B cell (primary cell): ENCODE results near the gene TAF6. TPM values are rescaled to one million over a fixed set of nuclear protein-coding genes. Genes with fewer than 3 reads are reported as not detected.

Experiments used
- ATAC-seq: fragments of 200-7000 bp; cut with Tn5 transposase; one replicate; pipeline ENCODE4 v1.10.0; 2021; ENCODE audit warnings: low read depth, mild to moderate bottlenecking, moderate number of reproducible peaks, moderate library complexity
- CTCF ChIA-PET: fragments of 350-600 bp; sonication (Branson Sonifier 250); formaldehyde crosslinking; loops from one replicate; lab custom pipeline; 2021; ENCODE audit warnings: antibody characterized with exemption, inconsistent platforms; lab: Charles Lee
- POLR2A ChIA-PET: fragments of 350-600 bp; sonication (Branson Sonifier 250); formaldehyde crosslinking; loops from one replicate; lab custom pipeline; 2021; ENCODE audit warnings: antibody characterized with exemption; lab: Charles Lee
- DNase-seq: peaks from one replicate; pipeline ENCODE4 v3.0.0; 2013
- H2AFZ ChIP-seq: 2 replicates; pipeline ENCODE4 v1.6.1; 2012; ENCODE audit warnings: mild to moderate bottlenecking, low read depth, low read length; ENCODE audit not compliant: insufficient read depth, poor library complexity, severe bottlenecking
- H3K27ac ChIP-seq, 2 donors: 1 replicate in 1 of 2; 2 replicates in 1 of 2; pipeline ENCODE4 v1.5.1; 2012 to 2013; ENCODE audit warnings: low read length in 2 of 2, mild to moderate bottlenecking in 2 of 2, moderate library complexity in 1 of 2
- H3K27me3 ChIP-seq, 4 experiments: fragments of 200-600 bp in 1 of 4; sonication (generic) in 1 of 4; replicated peaks in 1 of 4; 1 replicate in 2 of 4; 2 replicates in 2 of 4; pipeline versions ENCODE4 v1.6.1 to v1.7.0; 2013 to 2016; ENCODE audit warnings: low read length in 3 of 4, mild to moderate bottlenecking in 2 of 4, mixed read lengths in 1 of 4, moderate library complexity in 1 of 4; ENCODE audit not compliant: insufficient read depth in 4 of 4, control insufficient read depth in 3 of 4; ENCODE audit errors: control extremely low read depth in 1 of 4
- H3K36me3 ChIP-seq, 2 experiments: replicated peaks in 1 of 2; 1 replicate in 1 of 2; 2 replicates in 1 of 2; pipeline versions ENCODE4 v1.6.1 to v1.7.1; 2013; ENCODE audit warnings: low read length in 1 of 2; ENCODE audit not compliant: insufficient read depth in 2 of 2, control insufficient read depth in 1 of 2; ENCODE audit errors: control extremely low read depth in 1 of 2, extremely low read depth in 1 of 2
- H3K4me1 ChIP-seq, 2 donors: fragments of 200-600 bp in 1 of 2; sonication (generic) in 1 of 2; 1 replicate in 1 of 2; 2 replicates in 1 of 2; pipeline versions ENCODE4 v1.5.1 to v1.6.1; 2013 to 2017; ENCODE audit warnings: low read length in 2 of 2; ENCODE audit not compliant: control insufficient read depth in 2 of 2, insufficient read depth in 2 of 2
- H3K4me2 ChIP-seq: replicated peaks from 2 replicates; pipeline ENCODE3; 2012; ENCODE audit warnings: mild to moderate bottlenecking, low read depth, low read length; ENCODE audit not compliant: poor library complexity, severe bottlenecking
- H3K4me3 ChIP-seq, 5 experiments: fragments of 200-600 bp in 1 of 5; sonication (generic) in 1 of 5; 1 replicate in 3 of 5; 2 replicates in 2 of 5; pipeline versions ENCODE4 v1.5.1 to v1.7.0; 2011 to 2016; ENCODE audit warnings: low read length in 4 of 5, mild to moderate bottlenecking in 4 of 5, low read depth in 2 of 5, control low read depth in 1 of 5, moderate library complexity in 1 of 5; ENCODE audit not compliant: insufficient read depth in 1 of 5; ENCODE audit errors: control extremely low read depth in 1 of 5, extremely low read depth in 1 of 5
- H3K79me2 ChIP-seq: fragments of 200-600 bp; sonication (generic); one replicate; pipeline ENCODE4 v1.6.0; 2016; ENCODE audit warnings: low read length; ENCODE audit not compliant: control insufficient read depth, insufficient read depth
- H3K9ac ChIP-seq: fragments of 200-600 bp; sonication (generic); 2 replicates; pipeline ENCODE4 v1.6.1; 2017; ENCODE audit warnings: mild to moderate bottlenecking, low read length, moderate library complexity
- H3K9me3 ChIP-seq, 3 donors: one replicate each; pipeline versions ENCODE4 v1.6.1 to v1.7.1; 2013; ENCODE audit warnings: low read length in 2 of 3; ENCODE audit not compliant: control insufficient read depth in 2 of 3, insufficient read depth in 1 of 3; ENCODE audit errors: control extremely low read depth in 1 of 3
- H4K20me1 ChIP-seq: 2 replicates; pipeline ENCODE4 v1.6.0; 2012; ENCODE audit warnings: mild to moderate bottlenecking, low read length; ENCODE audit not compliant: insufficient read depth, control insufficient read depth, poor library complexity, severe bottlenecking
- H3K27ac Mint-ChIP-seq: one replicate; pipeline ENCODE4 v1.8.0; 2021; ENCODE audit warnings: mixed read lengths
- H3K27me3 Mint-ChIP-seq: one replicate; pipeline ENCODE4 v1.8.0; 2021; ENCODE audit warnings: mixed read lengths
- H3K4me1 Mint-ChIP-seq: one replicate; pipeline ENCODE4 v1.8.0; 2021; ENCODE audit warnings: mixed read lengths
- H3K4me3 Mint-ChIP-seq: one replicate; pipeline ENCODE4 v1.8.0; 2021; ENCODE audit warnings: mixed read lengths
- H3K9me3 Mint-ChIP-seq: one replicate; pipeline ENCODE4 v1.8.0; 2022; ENCODE audit warnings: mixed read lengths; ENCODE audit not compliant: insufficient read depth
- EZH2 ChIP-seq: IDR thresholded peaks from 2 replicates; pipeline ENCODE4 v1.6.1; 2012; ENCODE audit warnings: borderline replicate concordance, low read depth, mild to moderate bottlenecking, moderate library complexity, low read length; ENCODE audit not compliant: insufficient read depth, poor library complexity, severe bottlenecking
- WGBS: methylation state at CpG from one replicate; pipeline ENCODE4 v1.1.5; 2013; ENCODE audit warnings: missing lambda C conversion rate; ENCODE audit not compliant: insufficient coverage; 5-methylcytosine and 5-hydroxymethylcytosine counted together
- intact Hi-C: fragments of 100-400 bp; cut with micrococcal nuclease; formaldehyde crosslinking; loops from one replicate; pipeline ENCODE4 v1.10.0; 2022
- polyA plus RNA-seq: library from polyadenylated mRNA; depleted of rRNA; stranded (reverse); fragments of >200 nt; gene quantifications from 2 replicates; pipeline ENCODE4 v1.2.3, GENCODE V29; 2012
- total RNA-seq, 2 donors: library from RNA; stranded (reverse); fragments of 120-200 nt in 1 of 2; gene quantifications; 1 replicate in 1 of 2; 2 replicates in 1 of 2; pipeline versions ENCODE4 v1.2.3 to v1.2.4, GENCODE V29; 2013 to 2022
- TF ChIP-seq, protein P1 (sequence below): fragments of 200-600 bp; IDR thresholded peaks from one replicate; pipeline ENCODE4 v1.8.0; 2022; ENCODE audit warnings: antibody characterized with exemption, mild to moderate bottlenecking

The TAF6 gene
- total and polyA plus RNA-seq, 2 donors (not counting 1 experiment from before 2014, with no cell fraction given), result 48.3 to 65.8 TPM

DNA sequence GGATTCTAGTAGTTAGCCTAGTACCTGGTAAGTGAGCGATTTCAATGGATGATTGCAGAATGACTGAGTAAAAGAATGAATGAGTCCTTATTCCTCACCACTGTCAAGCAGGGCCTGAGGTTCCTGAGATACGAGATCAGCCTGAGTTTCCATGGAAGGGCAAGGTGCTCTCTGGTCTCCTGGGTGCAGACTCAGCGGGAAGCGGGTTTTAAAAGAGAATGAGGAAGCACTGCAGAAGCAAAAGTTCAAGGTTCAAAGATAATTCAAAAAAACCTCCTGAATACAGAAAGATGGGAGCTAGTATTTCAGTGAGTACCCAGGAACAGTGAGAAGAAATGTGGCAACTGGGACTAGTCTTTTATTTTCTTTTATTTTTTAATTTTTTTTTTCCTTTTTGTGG, 42.0 kb downstream of the TAF6 start:
- ATAC-seq (no peak), DNase-seq (no peak)
- ChIA-PET POLR2A (interaction anchor here (0.6 kb wide), 1 partner anchor 747 kb away, joined by 3 read pairs; no protein-coding TSS in a partner anchor), CTCF (no interaction called here)
- H3K36me3 ChIP-seq, result peaks cover 12 to 57% of the 10 kb centered on the region in 2 experiments
- TF ChIP-seq, protein P1, sequence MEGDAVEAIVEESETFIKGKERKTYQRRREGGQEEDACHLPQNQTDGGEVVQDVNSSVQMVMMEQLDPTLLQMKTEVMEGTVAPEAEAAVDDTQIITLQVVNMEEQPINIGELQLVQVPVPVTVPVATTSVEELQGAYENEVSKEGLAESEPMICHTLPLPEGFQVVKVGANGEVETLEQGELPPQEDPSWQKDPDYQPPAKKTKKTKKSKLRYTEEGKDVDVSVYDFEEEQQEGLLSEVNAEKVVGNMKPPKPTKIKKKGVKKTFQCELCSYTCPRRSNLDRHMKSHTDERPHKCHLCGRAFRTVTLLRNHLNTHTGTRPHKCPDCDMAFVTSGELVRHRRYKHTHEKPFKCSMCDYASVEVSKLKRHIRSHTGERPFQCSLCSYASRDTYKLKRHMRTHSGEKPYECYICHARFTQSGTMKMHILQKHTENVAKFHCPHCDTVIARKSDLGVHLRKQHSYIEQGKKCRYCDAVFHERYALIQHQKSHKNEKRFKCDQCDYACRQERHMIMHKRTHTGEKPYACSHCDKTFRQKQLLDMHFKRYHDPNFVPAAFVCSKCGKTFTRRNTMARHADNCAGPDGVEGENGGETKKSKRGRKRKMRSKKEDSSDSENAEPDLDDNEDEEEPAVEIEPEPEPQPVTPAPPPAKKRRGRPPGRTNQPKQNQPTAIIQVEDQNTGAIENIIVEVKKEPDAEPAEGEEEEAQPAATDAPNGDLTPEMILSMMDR, result no peak
- no peak for TF ChIP-seq EZH2
- peaks cover 3% of the 10 kb centered on the region for H3K9me3 Mint-ChIP-seq
- peaks cover 29% of the 10 kb centered on the region for H4K20me1 ChIP-seq
- H2AFZ ChIP-seq, result no peak overlapping the region
- no peak overlapping the region for H3K4me3 ChIP-seq
- 100% methylated on average over 2 of the region's 4 CpGs for WGBS
- H3K4me1 ChIP-seq, result peaks cover 8 to 13% of the 10 kb centered on the region in 2 donors
- no peak overlapping the region for H3K4me2 ChIP-seq
- no peaks in the 10 kb centered on the region for H3K27me3 Mint-ChIP-seq
- no peak overlapping the region for H3K9ac ChIP-seq
- H3K27ac ChIP-seq, result no peak overlapping the region
- intact Hi-C loops, result no loop called here
- H3K4me3 Mint-ChIP-seq, result no peak overlapping the region
- peaks cover 0 to 14% (median 3%) of the 10 kb centered on the region in 3 donors for H3K9me3 ChIP-seq
- H3K27me3 ChIP-seq, result no peaks in the 10 kb centered on the region
- H3K79me2 ChIP-seq, result peaks cover 29% of the 10 kb centered on the region
- no peak overlapping the region for H3K27ac Mint-ChIP-seq
- peaks cover 24% of the 10 kb centered on the region for H3K4me1 Mint-ChIP-seq

GRCh38 chr7:100075418-100075817, 43.7 kb downstream of the TAF6 start:
- POLR2A ChIA-PET, result no interaction called here
- Histone ChIP-seq H3K36me3 (peaks cover 28 to 75% of the 10 kb centered on the region in 2 experiments), H3K4me2 (no peak overlapping the region), H3K4me3 (no peak overlapping the region), H3K9ac (no peak overlapping the region), H3K27me3 (no peaks in the 10 kb centered on the region), H3K9me3 (peaks cover 1 to 32% (median 21%) of the 10 kb centered on the region in 3 donors), H3K27ac (no peak overlapping the region), H4K20me1 (peaks cover 24% of the 10 kb centered on the region), H3K79me2 (peaks cover 19% of the 10 kb centered on the region), H2AFZ (no peak overlapping the region), H3K4me1 (peaks cover 0 to 2% of the 10 kb centered on the region in 2 donors)
- CTCF ChIA-PET, result interaction anchor here (0.7 kb wide), 1 partner anchor 59 kb away, joined by 5 read pairs; no protein-coding TSS in a partner anchor
- Mint-ChIP-seq H3K9me3 (peaks cover 14% of the 10 kb centered on the region), H3K4me1 (peaks cover 14% of the 10 kb centered on the region), H3K4me3 (no peak overlapping the region), H3K27me3 (no peaks in the 10 kb centered on the region), H3K27ac (no peak overlapping the region)
- TF ChIP-seq, protein P1, result no peak
- no peak for TF ChIP-seq EZH2
- ATAC-seq (no peak), DNase-seq (no peak)
- intact Hi-C loops, result no loop called here
- WGBS, result 93% methylated on average over 6 of the region's 6 CpGs
